Smooth muscle cell (in vitro differentiated cells): ENCODE measurements around the gene ENTHD1. TPM values are rescaled to one million over a fixed set of nuclear protein-coding genes. Genes with fewer than 3 reads are reported as not detected.

Experiments
- DNase-seq: peaks from one replicate; lab custom pipeline; 2025; ENCODE audit not compliant: unreplicated experiment; lab: John Stamatoyannopoulos, UW
- H2AFZ ChIP-seq: fragments of 200-600 bp; sonication (generic); 2 replicates; pipeline ENCODE4 v1.6.0; 2016; ENCODE audit warnings: antibody characterized with exemption, low read depth, mild to moderate bottlenecking
- H3F3A ChIP-seq: fragments of 200-600 bp; sonication (generic); 2 replicates; pipeline ENCODE4 v1.6.0; 2017; ENCODE audit warnings: antibody characterized with exemption, low read depth
- H3K27ac ChIP-seq: fragments of 200-600 bp; sonication (generic); 2 replicates; pipeline ENCODE4 v1.5.1; 2016; ENCODE audit warnings: low read depth, mild to moderate bottlenecking
- H3K27me3 ChIP-seq: fragments of 200-600 bp; sonication (generic); 2 replicates; pipeline ENCODE4 v1.6.1; 2016; ENCODE audit warnings: low read depth, mild to moderate bottlenecking
- H3K36me3 ChIP-seq: fragments of 200-600 bp; sonication (generic); 2 replicates; pipeline ENCODE4 v1.5.1; 2016; ENCODE audit warnings: low read depth
- H3K4me1 ChIP-seq: fragments of 200-600 bp; sonication (generic); 2 replicates; pipeline ENCODE4 v1.5.1; 2016; ENCODE audit warnings: low read depth
- H3K4me2 ChIP-seq: fragments of 200-600 bp; sonication (generic); 2 replicates; pipeline ENCODE4 v1.6.0; 2016; ENCODE audit warnings: mild to moderate bottlenecking
- H3K4me3 ChIP-seq: fragments of 200-600 bp; sonication (generic); 2 replicates; pipeline ENCODE4 v1.5.1; 2016; ENCODE audit warnings: mild to moderate bottlenecking
- H3K79me2 ChIP-seq: fragments of 200-600 bp; sonication (generic); 2 replicates; pipeline ENCODE4 v1.6.0; 2016; ENCODE audit warnings: low read depth, mild to moderate bottlenecking
- H3K9ac ChIP-seq: fragments of 200-600 bp; sonication (generic); 2 replicates; pipeline ENCODE4 v1.6.0; 2016; ENCODE audit warnings: low read depth
- H3K9me3 ChIP-seq: fragments of 200-600 bp; sonication (generic); replicated peaks from 2 replicates; pipeline ENCODE4 v1.5.1; 2016; ENCODE audit warnings: low read depth
- H4K20me1 ChIP-seq: fragments of 200-600 bp; sonication (generic); 2 replicates; pipeline ENCODE4 v1.6.0; 2016; ENCODE audit warnings: low read depth
- WGBS: methylation state at CpG from one replicate; pipeline ENCODE4 v1.1.7; 2016; ENCODE audit warnings: low lambda C conversion rate; 5-methylcytosine and 5-hydroxymethylcytosine counted together
- polyA plus RNA-seq: library from polyadenylated mRNA; unstranded; fragments of >200 nt; fragmentation: Nextera tagmentation; extraction: Ambion mirVana; gene quantifications from 2 replicates; pipeline ENCODE4 v1.2.1, GENCODE V29; 2016
- total RNA-seq: library from RNA; depleted of rRNA; stranded (reverse); fragments of >200 nt; gene quantifications from 2 replicates; pipeline ENCODE4 v1.2.3, GENCODE V29; 2014
- TF ChIP-seq, protein P1 (sequence below): fragments of 200-600 bp; sonication (generic); IDR thresholded peaks from 2 replicates; pipeline ENCODE4 v1.5.1; 2017; ENCODE audit warnings: borderline replicate concordance, mild to moderate bottlenecking, antibody characterized with exemption; ENCODE audit not compliant: insufficient read depth, poor library complexity, severe bottlenecking

The ENTHD1 gene, protein sequence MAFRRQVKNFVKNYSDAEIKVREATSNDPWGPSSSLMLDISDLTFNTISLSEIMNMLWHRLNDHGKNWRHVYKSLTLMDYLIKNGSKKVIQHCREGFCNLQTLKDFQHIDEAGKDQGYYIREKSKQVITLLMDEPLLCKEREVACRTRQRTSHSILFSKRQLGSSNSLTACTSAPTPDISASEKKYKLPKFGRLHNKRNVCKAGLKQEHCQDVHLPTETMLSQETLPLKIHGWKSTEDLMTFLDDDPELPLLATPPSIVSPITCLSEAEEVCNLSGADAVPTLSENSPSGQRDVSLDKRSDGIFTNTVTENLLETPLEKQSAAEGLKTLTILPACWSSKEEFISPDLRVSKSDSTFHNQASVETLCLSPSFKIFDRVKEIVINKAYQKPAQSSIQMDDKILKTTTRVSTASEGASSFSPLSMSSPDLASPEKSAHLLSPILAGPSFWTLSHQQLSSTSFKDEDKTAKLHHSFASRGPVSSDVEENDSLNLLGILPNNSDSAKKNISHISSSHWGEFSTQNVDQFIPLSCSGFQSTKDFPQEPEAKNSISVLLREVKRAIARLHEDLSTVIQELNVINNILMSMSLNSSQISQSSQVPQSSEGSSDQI
- total RNA-seq = not detected in 2 replicates
- not detected in 2 replicates for polyA plus RNA-seq

DNA sequence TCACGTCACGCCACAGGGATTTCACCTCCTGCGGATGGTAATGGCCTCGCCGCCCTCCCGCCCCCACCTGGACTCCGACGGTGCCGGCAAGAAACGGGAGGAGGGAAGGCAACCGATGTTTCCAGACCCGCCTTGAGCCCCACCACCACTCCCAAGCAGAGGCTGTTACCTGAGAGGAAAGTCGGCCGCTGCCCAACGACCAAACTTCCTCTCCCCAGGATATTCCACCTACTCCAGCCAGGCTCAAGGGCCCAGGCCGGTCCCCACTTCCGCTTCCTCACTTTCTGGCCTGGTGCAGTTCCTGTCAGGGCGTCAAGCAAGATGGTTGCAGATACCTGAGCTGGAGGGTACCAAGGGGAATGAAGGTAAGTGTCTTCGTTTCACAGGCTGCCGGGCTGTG, at the start of gene ENTHD1:
Gene ENTHD1 (minus strand): TSS at position 235 of the 400 bp plus-strand sequence. CDS start 6,012 bp downstream, outside the sequence.
- H3K27ac ChIP-seq = no peak within 1 kb of the TSS
- H3K79me2 ChIP-seq = no peaks in the 10 kb centered on the region
- TF ChIP-seq, protein P1, sequence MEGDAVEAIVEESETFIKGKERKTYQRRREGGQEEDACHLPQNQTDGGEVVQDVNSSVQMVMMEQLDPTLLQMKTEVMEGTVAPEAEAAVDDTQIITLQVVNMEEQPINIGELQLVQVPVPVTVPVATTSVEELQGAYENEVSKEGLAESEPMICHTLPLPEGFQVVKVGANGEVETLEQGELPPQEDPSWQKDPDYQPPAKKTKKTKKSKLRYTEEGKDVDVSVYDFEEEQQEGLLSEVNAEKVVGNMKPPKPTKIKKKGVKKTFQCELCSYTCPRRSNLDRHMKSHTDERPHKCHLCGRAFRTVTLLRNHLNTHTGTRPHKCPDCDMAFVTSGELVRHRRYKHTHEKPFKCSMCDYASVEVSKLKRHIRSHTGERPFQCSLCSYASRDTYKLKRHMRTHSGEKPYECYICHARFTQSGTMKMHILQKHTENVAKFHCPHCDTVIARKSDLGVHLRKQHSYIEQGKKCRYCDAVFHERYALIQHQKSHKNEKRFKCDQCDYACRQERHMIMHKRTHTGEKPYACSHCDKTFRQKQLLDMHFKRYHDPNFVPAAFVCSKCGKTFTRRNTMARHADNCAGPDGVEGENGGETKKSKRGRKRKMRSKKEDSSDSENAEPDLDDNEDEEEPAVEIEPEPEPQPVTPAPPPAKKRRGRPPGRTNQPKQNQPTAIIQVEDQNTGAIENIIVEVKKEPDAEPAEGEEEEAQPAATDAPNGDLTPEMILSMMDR = no peak
- no peak within 1 kb of the TSS for H2AFZ ChIP-seq
- H3K9ac ChIP-seq = no peak within 1 kb of the TSS
- H3K4me1 ChIP-seq = no peaks in the 10 kb centered on the region
- no peak within 1 kb of the TSS for H3K4me2 ChIP-seq
- no peaks in the 10 kb centered on the region for H3F3A ChIP-seq
- no peak for DNase-seq
- H3K36me3 ChIP-seq = no peaks in the 10 kb centered on the region
- H4K20me1 ChIP-seq = no peaks in the 10 kb centered on the region
- H3K4me3 ChIP-seq = no peak within 1 kb of the TSS
- H3K9me3 ChIP-seq = no peaks in the 10 kb centered on the region
- H3K27me3 ChIP-seq = peaks cover 36% of the 10 kb centered on the region
- WGBS = 85% methylated on average over 19 of the region's 20 CpGs

DNA sequence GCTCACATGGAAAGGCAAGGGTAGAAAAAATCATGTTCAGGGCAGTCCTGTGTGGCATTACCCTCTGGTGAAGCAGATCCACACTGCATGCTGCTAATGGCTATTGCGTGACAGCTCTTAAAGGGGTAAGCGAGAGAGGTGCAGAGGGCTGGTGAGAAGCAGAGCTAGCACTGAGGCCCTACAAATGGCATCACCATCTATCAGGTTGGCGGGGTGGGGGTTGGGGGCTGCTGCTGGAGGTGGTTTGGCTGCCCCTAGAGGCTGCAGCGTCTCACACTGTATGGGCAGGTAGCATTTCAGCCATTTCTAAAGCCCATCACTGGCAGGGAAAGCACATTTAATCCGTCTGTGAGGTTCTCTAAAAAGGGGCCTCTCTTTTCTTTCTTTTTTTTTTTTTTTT, 49.8 kb upstream of the ENTHD1 start:
- Histone ChIP-seq H3K9me3 (no peaks in the 10 kb centered on the region), H3K9ac (no peak overlapping the region), H3K4me2 (no peak overlapping the region), H3K79me2 (no peaks in the 10 kb centered on the region), H3F3A (no peaks in the 10 kb centered on the region), H3K27me3 (no peaks in the 10 kb centered on the region), H3K36me3 (no peaks in the 10 kb centered on the region), H2AFZ (no peak overlapping the region), H3K4me1 (peaks cover 6% of the 10 kb centered on the region), H4K20me1 (no peaks in the 10 kb centered on the region), H3K4me3 (no peak overlapping the region), H3K27ac (no peak overlapping the region)
- TF ChIP-seq, protein P1 = no peak
- 66% methylated on average over 5 of the region's 5 CpGs for WGBS
- DNase-seq = no peak

DNA sequence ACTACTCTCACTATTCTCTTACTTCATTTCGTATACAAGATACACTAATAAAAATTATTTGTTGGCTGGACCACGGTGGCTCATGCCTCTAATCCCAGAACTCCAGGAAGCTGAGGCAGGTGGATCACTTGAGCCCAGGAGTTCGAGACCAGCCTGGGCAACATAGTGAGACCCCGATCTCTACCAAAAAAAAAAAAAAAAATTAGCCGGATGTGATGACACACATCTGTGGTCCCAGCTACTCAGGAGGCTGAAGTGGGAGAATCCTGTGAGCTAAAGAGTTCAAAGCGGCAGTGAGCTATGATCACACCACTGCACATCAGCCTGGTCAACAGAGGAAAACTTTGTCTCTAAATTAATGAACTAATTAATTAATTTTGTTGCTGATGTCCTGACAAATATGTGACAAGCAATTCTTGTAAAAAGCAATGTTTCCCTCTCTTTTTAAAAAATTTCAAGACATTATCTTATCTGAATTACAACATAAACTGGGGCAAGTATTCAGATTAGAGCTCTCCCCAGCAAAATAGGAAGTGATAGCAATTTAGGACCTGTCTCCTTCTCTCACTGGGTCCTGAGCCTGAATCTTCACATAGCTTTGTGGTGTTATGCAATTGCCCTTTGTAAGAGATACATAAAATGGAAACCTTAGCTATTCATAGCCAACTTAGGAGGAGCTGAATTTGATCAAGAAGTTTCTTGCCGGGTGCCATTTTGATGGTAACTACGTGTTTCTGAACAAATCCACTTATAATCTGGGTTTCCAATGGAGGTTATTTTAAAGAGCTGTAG, 49.1 kb upstream of the ENTHD1 start:
- Histone ChIP-seq H3K9me3 (no peaks in the 10 kb centered on the region), H3F3A (no peaks in the 10 kb centered on the region), H3K4me1 (peaks cover 6% of the 10 kb centered on the region), H4K20me1 (no peaks in the 10 kb centered on the region), H3K79me2 (no peaks in the 10 kb centered on the region), H3K27me3 (no peaks in the 10 kb centered on the region), H3K9ac (no peak overlapping the region), H3K36me3 (no peaks in the 10 kb centered on the region), H2AFZ (no peak overlapping the region), H3K27ac (no peak overlapping the region), H3K4me3 (no peak overlapping the region), H3K4me2 (no peak overlapping the region)
- no peak for DNase-seq
- TF ChIP-seq, protein P1 = no peak
- WGBS = 94% methylated on average over 8 of the region's 8 CpGs
